Mesothelial cell of epicardium (in vitro differentiated cells): ENCODE results near the gene TOM1L2. TPM values are rescaled to one million over a fixed set of nuclear protein-coding genes. Genes with fewer than 3 reads are reported as not detected.

Experiments used
- DNase-seq, 2 experiments: peaks; one replicate each; pipeline ENCODE4 v3.0.0; 2021; ENCODE audit warnings: low spot score in 2 of 2; ENCODE audit not compliant: unreplicated experiment in 2 of 2
- H3K27ac Mint-ChIP-seq: 2 replicates; pipeline ENCODE4 v1.8.0; 2021; ENCODE audit warnings: mixed read lengths
- H3K27me3 Mint-ChIP-seq: 2 replicates; pipeline ENCODE4 v1.8.0; 2021; ENCODE audit warnings: low read depth, mixed read lengths
- H3K36me3 Mint-ChIP-seq: 2 replicates; pipeline ENCODE4 v1.8.0; 2021; ENCODE audit warnings: mixed read lengths
- H3K4me1 Mint-ChIP-seq: 2 replicates; pipeline ENCODE4 v1.8.0; 2021; ENCODE audit warnings: mixed read lengths
- H3K4me3 Mint-ChIP-seq: 2 replicates; pipeline ENCODE4 v1.8.0; 2021; ENCODE audit warnings: mild to moderate bottlenecking, moderate library complexity, mixed read lengths
- H3K9me3 Mint-ChIP-seq: 2 replicates; pipeline ENCODE4 v1.8.0; 2021; ENCODE audit warnings: mixed read lengths
- total RNA-seq: library from RNA; stranded (reverse); gene quantifications from 3 replicates; pipeline ENCODE4 v1.2.1, GENCODE V29; 2021
- TF ChIP-seq, protein P1 (sequence below): fragments of 200-600 bp; sonication (generic); IDR thresholded peaks from one replicate; pipeline ENCODE4 v1.5.0; 2021; ENCODE audit warnings: antibody characterized with exemption; ENCODE audit not compliant: unreplicated experiment

Gene TOM1L2
- total RNA-seq, 1 donor from 2014 or later, result 126 TPM

DNA sequence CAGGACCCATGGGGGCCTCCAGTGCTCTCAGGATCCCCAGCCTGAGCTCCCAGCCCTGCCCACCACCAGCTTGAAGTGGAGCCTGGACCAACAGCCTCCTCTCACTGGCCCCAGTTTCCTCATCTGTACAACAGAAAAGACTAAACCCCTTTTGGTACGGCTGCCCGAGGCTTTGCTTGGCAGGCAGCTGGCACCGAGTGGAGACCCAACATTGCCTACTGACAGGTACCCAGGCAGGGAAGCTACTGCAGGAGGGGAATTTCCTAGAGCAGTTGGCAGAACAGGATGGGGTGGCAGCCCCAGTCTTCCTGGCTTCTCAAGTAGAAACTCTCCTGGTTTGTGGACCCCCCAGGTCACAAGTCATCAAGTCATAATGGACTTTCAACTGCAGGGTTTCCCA, 149.6 kb downstream of the TOM1L2 start:
- Mint-ChIP-seq H3K4me3 (peak overlapping the region; percentile 56), H3K27ac (peak overlapping the region; percentile 50), H3K9me3 (no peaks in the 10 kb centered on the region), H3K36me3 (peaks cover 15% of the 10 kb centered on the region), H3K27me3 (no peaks in the 10 kb centered on the region), H3K4me1 (peaks cover 58% of the 10 kb centered on the region)
- TF ChIP-seq, protein P1, sequence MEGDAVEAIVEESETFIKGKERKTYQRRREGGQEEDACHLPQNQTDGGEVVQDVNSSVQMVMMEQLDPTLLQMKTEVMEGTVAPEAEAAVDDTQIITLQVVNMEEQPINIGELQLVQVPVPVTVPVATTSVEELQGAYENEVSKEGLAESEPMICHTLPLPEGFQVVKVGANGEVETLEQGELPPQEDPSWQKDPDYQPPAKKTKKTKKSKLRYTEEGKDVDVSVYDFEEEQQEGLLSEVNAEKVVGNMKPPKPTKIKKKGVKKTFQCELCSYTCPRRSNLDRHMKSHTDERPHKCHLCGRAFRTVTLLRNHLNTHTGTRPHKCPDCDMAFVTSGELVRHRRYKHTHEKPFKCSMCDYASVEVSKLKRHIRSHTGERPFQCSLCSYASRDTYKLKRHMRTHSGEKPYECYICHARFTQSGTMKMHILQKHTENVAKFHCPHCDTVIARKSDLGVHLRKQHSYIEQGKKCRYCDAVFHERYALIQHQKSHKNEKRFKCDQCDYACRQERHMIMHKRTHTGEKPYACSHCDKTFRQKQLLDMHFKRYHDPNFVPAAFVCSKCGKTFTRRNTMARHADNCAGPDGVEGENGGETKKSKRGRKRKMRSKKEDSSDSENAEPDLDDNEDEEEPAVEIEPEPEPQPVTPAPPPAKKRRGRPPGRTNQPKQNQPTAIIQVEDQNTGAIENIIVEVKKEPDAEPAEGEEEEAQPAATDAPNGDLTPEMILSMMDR, result no peak
- no peak for DNase-seq

DNA sequence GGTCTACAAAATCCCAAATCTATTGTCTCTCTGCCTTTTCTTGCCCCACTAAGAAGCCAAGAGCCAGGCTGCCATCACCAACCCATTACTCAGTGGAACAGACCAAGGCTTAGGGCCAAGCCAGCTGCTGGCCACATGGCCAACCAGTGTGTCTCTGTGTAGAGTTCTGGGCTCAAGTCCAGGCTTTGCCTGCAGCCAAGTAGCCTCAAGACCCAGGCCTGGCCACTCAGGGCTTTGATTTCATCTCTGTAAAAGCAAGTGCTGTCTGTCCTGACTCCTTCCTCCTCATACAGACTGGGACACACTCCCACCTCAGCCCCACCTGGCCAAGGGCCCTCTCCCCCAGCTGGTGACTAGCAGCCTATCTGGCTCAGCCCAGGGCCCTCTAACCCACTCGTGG, 150.0 kb downstream of the TOM1L2 start:
- TF ChIP-seq, protein P1, result no peak
- Mint-ChIP-seq H3K27ac (peak overlapping the region; percentile 50), H3K36me3 (peaks cover 15% of the 10 kb centered on the region), H3K27me3 (no peaks in the 10 kb centered on the region), H3K9me3 (no peaks in the 10 kb centered on the region), H3K4me3 (peak overlapping the region; percentile 56), H3K4me1 (peaks cover 58% of the 10 kb centered on the region)
- DNase-seq, result no peak

DNA sequence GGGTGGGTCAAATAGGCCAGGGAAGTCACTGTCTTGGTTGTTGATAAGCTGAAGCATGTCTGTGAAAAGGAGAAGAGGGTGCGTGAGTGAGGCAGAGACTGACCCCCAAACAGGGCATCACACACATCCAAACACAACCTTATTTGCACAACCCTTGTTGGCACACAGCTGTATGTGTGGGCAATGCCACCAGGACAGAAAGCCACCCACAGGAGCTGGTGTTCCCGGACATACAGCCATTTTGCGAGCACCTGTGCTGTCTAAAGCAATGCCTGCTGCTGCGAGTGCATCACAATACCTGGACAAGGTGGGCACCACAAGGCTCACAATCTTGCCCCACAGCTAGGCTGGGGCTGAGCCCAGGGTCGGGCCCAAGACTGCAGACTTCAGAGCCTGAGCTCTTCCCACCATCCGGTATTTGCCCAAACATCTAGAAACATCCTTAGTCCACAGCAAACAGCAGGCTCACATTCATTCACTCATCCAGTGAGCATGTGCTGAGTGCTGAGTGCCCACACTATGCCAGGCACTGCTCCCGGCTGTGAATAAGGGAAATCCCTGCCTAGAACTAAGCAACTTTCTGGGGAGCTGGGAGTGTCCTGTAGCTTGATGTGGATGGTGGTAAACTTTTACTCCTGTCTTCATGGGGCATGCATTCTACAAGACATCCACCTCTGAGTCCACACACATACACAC, 151.6 kb downstream of the TOM1L2 start:
- TF ChIP-seq, protein P1, result no peak
- Mint-ChIP-seq H3K27me3 (no peaks in the 10 kb centered on the region), H3K4me3 (no peak overlapping the region), H3K9me3 (no peaks in the 10 kb centered on the region), H3K4me1 (peaks cover 48% of the 10 kb centered on the region), H3K36me3 (peaks cover 11% of the 10 kb centered on the region), H3K27ac (no peak overlapping the region)
- DNase-seq, result no peak

DNA sequence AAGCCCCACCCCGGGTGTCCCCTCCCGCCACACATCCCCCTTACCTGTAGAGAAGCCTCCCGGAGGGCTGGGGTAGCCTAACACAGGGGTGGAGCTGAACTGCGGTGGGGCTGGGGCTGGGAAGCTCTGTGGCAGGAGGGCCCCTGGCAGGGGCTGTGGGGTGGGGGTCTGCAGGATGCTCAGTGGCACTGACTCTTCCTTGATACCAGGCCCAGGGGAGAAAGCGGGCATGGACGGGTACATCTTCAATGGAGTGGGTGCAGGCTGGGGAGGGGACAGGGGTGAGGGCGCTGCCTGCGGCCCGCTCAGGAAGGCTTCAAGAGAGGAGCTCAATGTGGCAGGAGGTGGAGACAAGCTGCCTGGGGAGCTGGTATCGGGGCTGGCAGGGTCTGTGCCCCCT, 152.2 kb downstream of the TOM1L2 start:
- no peak for DNase-seq
- Mint-ChIP-seq H3K27me3 (no peaks in the 10 kb centered on the region), H3K4me3 (no peak overlapping the region), H3K27ac (no peak overlapping the region), H3K9me3 (no peaks in the 10 kb centered on the region), H3K4me1 (peaks cover 45% of the 10 kb centered on the region), H3K36me3 (peaks cover 11% of the 10 kb centered on the region)
- TF ChIP-seq, protein P1, result no peak

DNA sequence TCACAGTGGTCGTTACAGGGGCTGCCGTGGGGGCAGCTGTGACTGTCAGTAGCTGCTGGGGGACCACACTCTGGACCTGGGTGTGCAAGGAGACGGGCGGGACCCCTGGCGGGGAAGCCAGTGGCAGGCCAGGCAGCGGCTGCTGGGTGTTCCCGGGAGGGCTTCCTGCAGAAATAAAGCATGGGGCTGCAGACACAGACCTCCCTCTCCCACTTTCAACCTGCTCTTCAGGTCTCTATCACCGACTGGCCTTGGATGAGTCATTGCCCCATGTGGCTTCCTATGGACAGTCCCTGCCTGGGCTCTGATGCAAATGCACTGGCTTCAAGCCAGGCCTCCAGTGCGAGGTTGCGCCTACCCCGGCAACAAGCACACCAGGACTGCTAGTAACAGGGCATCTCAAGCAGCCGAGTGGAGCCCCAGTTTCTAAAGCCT, 152.6 kb downstream of the TOM1L2 start:
- no peak for DNase-seq
- peaks cover 40% of the 10 kb centered on the region for H3K4me1 Mint-ChIP-seq
- H3K9me3 Mint-ChIP-seq, result no peaks in the 10 kb centered on the region
- no peaks in the 10 kb centered on the region for H3K27me3 Mint-ChIP-seq
- peaks cover 12% of the 10 kb centered on the region for H3K36me3 Mint-ChIP-seq
- no peak overlapping the region for H3K27ac Mint-ChIP-seq
- TF ChIP-seq, protein P1, result no peak
- H3K4me3 Mint-ChIP-seq, result no peak overlapping the region
